Smooth muscle cell (in vitro differentiated cells): ENCODE measurements around the gene SLIT3. TPM values are rescaled to one million over a fixed set of nuclear protein-coding genes. Genes with fewer than 3 reads are reported as not detected.

ENCODE experiments used
- DNase-seq: peaks from one replicate; lab custom pipeline; 2025; ENCODE audit not compliant: unreplicated experiment; lab: John Stamatoyannopoulos, UW
- H2AFZ ChIP-seq: fragments of 200-600 bp; sonication (generic); 2 replicates; pipeline ENCODE4 v1.6.0; 2016; ENCODE audit warnings: antibody characterized with exemption, low read depth, mild to moderate bottlenecking
- H3F3A ChIP-seq: fragments of 200-600 bp; sonication (generic); 2 replicates; pipeline ENCODE4 v1.6.0; 2017; ENCODE audit warnings: antibody characterized with exemption, low read depth
- H3K27ac ChIP-seq: fragments of 200-600 bp; sonication (generic); 2 replicates; pipeline ENCODE4 v1.5.1; 2016; ENCODE audit warnings: low read depth, mild to moderate bottlenecking
- H3K27me3 ChIP-seq: fragments of 200-600 bp; sonication (generic); 2 replicates; pipeline ENCODE4 v1.6.1; 2016; ENCODE audit warnings: low read depth, mild to moderate bottlenecking
- H3K36me3 ChIP-seq: fragments of 200-600 bp; sonication (generic); 2 replicates; pipeline ENCODE4 v1.5.1; 2016; ENCODE audit warnings: low read depth
- H3K4me1 ChIP-seq: fragments of 200-600 bp; sonication (generic); 2 replicates; pipeline ENCODE4 v1.5.1; 2016; ENCODE audit warnings: low read depth
- H3K4me2 ChIP-seq: fragments of 200-600 bp; sonication (generic); 2 replicates; pipeline ENCODE4 v1.6.0; 2016; ENCODE audit warnings: mild to moderate bottlenecking
- H3K4me3 ChIP-seq: fragments of 200-600 bp; sonication (generic); 2 replicates; pipeline ENCODE4 v1.5.1; 2016; ENCODE audit warnings: mild to moderate bottlenecking
- H3K79me2 ChIP-seq: fragments of 200-600 bp; sonication (generic); 2 replicates; pipeline ENCODE4 v1.6.0; 2016; ENCODE audit warnings: low read depth, mild to moderate bottlenecking
- H3K9ac ChIP-seq: fragments of 200-600 bp; sonication (generic); 2 replicates; pipeline ENCODE4 v1.6.0; 2016; ENCODE audit warnings: low read depth
- H3K9me3 ChIP-seq: fragments of 200-600 bp; sonication (generic); replicated peaks from 2 replicates; pipeline ENCODE4 v1.5.1; 2016; ENCODE audit warnings: low read depth
- H4K20me1 ChIP-seq: fragments of 200-600 bp; sonication (generic); 2 replicates; pipeline ENCODE4 v1.6.0; 2016; ENCODE audit warnings: low read depth
- WGBS: methylation state at CpG from one replicate; pipeline ENCODE4 v1.1.7; 2016; ENCODE audit warnings: low lambda C conversion rate; 5-methylcytosine and 5-hydroxymethylcytosine counted together
- polyA plus RNA-seq: library from polyadenylated mRNA; unstranded; fragments of >200 nt; fragmentation: Nextera tagmentation; extraction: Ambion mirVana; gene quantifications from 2 replicates; pipeline ENCODE4 v1.2.1, GENCODE V29; 2016
- total RNA-seq: library from RNA; depleted of rRNA; stranded (reverse); fragments of >200 nt; gene quantifications from 2 replicates; pipeline ENCODE4 v1.2.3, GENCODE V29; 2014
- TF ChIP-seq, protein P1 (sequence below): fragments of 200-600 bp; sonication (generic); IDR thresholded peaks from 2 replicates; pipeline ENCODE4 v1.5.1; 2017; ENCODE audit warnings: borderline replicate concordance, mild to moderate bottlenecking, antibody characterized with exemption; ENCODE audit not compliant: insufficient read depth, poor library complexity, severe bottlenecking

The SLIT3 gene
- total and polyA plus RNA-seq, 2 experiments from 2014 or later = 25.4 to 29.5 TPM

DNA sequence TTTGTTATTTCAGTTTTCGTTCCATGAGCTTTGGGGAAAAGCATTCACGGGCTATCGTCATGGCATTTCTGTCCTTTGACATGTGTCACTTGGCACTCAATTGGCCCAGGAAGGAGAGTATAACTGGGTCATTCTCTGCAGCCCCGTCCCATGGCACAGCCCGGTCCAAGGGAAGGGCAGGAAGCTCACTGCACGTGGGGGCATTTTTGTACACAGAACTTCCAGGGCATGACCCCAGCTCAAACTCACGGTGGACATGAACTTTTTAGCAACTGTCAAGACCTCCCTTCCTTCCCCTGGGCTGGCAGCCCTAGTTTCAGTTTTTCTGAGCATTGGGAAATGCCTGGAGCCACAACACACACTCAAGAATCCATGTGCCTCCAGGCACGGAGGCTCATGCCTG is 560.1 kb downstream of the SLIT3 start:
- Histone ChIP-seq H3K9ac (no peak overlapping the region), H3K4me2 (no peak overlapping the region), H3K36me3 (peaks cover 4% of the 10 kb centered on the region), H3F3A (no peaks in the 10 kb centered on the region), H3K27ac (no peak overlapping the region), H3K4me3 (no peak overlapping the region), H4K20me1 (no peaks in the 10 kb centered on the region), H3K4me1 (no peaks in the 10 kb centered on the region), H3K79me2 (no peaks in the 10 kb centered on the region), H2AFZ (no peak overlapping the region), H3K27me3 (no peaks in the 10 kb centered on the region), H3K9me3 (peaks cover 6% of the 10 kb centered on the region)
- TF ChIP-seq, protein P1, sequence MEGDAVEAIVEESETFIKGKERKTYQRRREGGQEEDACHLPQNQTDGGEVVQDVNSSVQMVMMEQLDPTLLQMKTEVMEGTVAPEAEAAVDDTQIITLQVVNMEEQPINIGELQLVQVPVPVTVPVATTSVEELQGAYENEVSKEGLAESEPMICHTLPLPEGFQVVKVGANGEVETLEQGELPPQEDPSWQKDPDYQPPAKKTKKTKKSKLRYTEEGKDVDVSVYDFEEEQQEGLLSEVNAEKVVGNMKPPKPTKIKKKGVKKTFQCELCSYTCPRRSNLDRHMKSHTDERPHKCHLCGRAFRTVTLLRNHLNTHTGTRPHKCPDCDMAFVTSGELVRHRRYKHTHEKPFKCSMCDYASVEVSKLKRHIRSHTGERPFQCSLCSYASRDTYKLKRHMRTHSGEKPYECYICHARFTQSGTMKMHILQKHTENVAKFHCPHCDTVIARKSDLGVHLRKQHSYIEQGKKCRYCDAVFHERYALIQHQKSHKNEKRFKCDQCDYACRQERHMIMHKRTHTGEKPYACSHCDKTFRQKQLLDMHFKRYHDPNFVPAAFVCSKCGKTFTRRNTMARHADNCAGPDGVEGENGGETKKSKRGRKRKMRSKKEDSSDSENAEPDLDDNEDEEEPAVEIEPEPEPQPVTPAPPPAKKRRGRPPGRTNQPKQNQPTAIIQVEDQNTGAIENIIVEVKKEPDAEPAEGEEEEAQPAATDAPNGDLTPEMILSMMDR = no peak
- DNase-seq = no peak
- WGBS = 95% methylated on average over 8 of the region's 8 CpGs

DNA sequence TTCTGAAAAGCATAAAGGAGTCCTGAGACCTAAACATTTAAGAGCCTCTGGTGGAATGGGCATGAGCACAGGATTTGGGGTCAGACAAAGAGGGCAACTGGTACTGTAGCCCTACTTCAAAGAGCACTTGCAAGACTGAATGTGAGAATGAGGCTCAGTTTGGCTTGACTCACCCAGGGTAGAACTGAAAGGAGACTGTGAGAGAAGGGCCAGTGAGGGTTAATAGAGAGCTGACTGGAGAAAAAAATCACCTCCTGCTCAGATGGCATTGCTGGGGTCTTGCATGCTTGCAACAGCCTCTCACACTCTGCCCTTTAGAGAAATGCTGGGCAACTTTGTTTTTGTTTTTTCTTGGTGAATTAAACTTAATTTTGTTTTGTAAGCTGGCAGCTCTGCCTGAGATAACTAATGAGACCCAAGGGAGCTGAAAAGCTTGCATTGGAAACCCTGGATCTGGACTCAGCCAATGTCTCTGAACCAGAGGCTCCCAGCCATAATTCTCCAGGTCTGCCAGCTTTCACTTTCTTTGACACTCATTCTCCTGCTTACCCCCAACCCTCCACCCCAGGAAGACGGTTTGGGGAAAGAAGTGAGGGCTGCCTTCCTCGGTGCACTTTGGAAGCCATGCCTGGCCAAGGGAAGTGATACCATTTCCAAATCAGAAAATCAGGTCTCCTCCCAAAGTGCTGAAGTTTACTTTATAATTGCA is 560.7 kb downstream of the SLIT3 start:
- Histone ChIP-seq H3K4me3 (no peak overlapping the region), H3F3A (no peaks in the 10 kb centered on the region), H2AFZ (no peak overlapping the region), H3K9me3 (peaks cover 6% of the 10 kb centered on the region), H3K4me1 (no peaks in the 10 kb centered on the region), H3K9ac (no peak overlapping the region), H4K20me1 (no peaks in the 10 kb centered on the region), H3K36me3 (peaks cover 4% of the 10 kb centered on the region), H3K4me2 (no peak overlapping the region), H3K27me3 (no peaks in the 10 kb centered on the region), H3K79me2 (no peaks in the 10 kb centered on the region), H3K27ac (no peak overlapping the region)
- TF ChIP-seq, protein P1 = no peak
- no peak for DNase-seq
- 85% methylated on average over 2 of the region's 2 CpGs for WGBS

GRCh38 chr5:168737066-168737465 is 563.9 kb downstream of the SLIT3 start:
- Histone ChIP-seq H3K27ac (no peak overlapping the region), H3K4me3 (no peak overlapping the region), H3K9ac (no peak overlapping the region), H4K20me1 (no peaks in the 10 kb centered on the region), H3K4me2 (no peak overlapping the region), H3K4me1 (no peaks in the 10 kb centered on the region), H3K27me3 (no peaks in the 10 kb centered on the region), H3F3A (no peaks in the 10 kb centered on the region), H2AFZ (no peak overlapping the region), H3K36me3 (peaks cover 10% of the 10 kb centered on the region), H3K79me2 (no peaks in the 10 kb centered on the region), H3K9me3 (no peaks in the 10 kb centered on the region)
- WGBS = 100% methylated on average over 2 of the region's 2 CpGs
- TF ChIP-seq, protein P1 = no peak
- no peak for DNase-seq

DNA sequence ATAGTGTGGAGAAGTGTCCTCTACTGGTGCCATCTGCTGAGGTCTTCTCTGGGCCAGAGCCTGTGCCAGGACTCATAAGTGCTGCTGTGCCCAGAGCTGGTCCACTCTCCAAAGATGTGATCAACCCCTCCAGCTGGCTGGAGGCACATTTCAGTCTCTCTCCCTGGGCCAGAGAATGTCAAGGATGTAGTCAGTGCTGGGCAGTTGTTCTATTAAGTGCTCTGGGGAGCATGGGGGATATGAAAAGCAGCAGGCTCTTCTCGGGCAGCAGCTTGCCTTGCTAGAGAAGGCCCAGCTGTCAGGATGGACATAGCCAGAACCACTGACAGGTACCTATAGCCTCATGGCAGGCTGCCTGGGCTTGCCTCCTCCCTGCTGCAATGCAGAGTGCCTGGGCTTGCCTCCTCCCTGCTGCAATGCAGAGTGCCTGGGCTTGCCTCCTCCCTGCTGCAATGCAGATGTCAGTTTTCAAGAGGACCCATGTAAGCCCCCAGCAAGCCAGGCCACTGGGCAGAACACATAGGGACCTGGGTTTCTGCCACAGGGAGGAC is 564.6 kb downstream of the SLIT3 start:
- H3K9ac ChIP-seq = no peak overlapping the region
- H3K36me3 ChIP-seq = peaks cover 10% of the 10 kb centered on the region
- H3K4me3 ChIP-seq = no peak overlapping the region
- H3F3A ChIP-seq = no peaks in the 10 kb centered on the region
- WGBS = 88% methylated on average over 1 of the region's 1 CpG
- TF ChIP-seq, protein P1 = no peak
- H3K9me3 ChIP-seq = no peaks in the 10 kb centered on the region
- no peak overlapping the region for H3K4me2 ChIP-seq
- H3K27ac ChIP-seq = no peak overlapping the region
- H3K4me1 ChIP-seq = no peaks in the 10 kb centered on the region
- no peak overlapping the region for H2AFZ ChIP-seq
- H4K20me1 ChIP-seq = no peaks in the 10 kb centered on the region
- no peaks in the 10 kb centered on the region for H3K27me3 ChIP-seq
- H3K79me2 ChIP-seq = no peaks in the 10 kb centered on the region
- no peak for DNase-seq
